ENCODE data around the gene KRT84. TPM values are rescaled to one million over a fixed set of nuclear protein-coding genes. Genes with fewer than 3 reads are reported as not detected.

KRT84 gene
- total RNA-seq, 1 experiment from 2014 or later, result 0.15 TPM

DNA sequence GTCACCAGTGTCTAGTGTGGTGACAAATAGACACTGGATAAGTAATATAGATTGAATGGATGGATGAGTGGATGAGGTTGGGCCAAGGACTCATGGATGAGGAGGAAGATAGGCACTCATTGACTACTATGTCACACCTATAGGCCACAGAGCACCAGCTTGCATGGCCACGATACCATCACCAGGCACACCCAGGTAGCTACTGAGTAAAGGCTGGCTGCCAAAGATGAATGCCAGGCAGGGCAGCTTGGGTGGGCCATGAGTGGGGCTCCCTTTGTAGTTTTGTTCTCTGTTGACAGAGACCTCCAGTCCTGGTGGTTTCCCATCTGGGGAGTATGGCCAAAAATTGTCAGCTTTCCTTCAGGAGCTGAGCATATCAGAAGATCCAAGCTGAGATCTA is 53.1 kb downstream of the KRT84 start:
- H3K4me1 ChIP-seq (ENCODE audit: insufficient read depth, low read length), result peaks cover 8% of the 10 kb centered on the region
- ChIA-PET CTCF (no interaction called here), POLR2A (ENCODE audit: unreplicated experiment) (no interaction called here)
- H3K79me2 ChIP-seq (ENCODE audit: low read length), result no peaks in the 10 kb centered on the region
- H3K9me3 ChIP-seq (ENCODE audit: low read length), result no peaks in the 10 kb centered on the region
- H3K9ac ChIP-seq (ENCODE audit: low read length), result no peak overlapping the region
- H3K27ac ChIP-seq (ENCODE audit: low read length), result no peak overlapping the region
- no peaks in the 10 kb centered on the region for H3K27me3 ChIP-seq (ENCODE audit: low read length)
- TF ChIP-seq, protein P1, sequence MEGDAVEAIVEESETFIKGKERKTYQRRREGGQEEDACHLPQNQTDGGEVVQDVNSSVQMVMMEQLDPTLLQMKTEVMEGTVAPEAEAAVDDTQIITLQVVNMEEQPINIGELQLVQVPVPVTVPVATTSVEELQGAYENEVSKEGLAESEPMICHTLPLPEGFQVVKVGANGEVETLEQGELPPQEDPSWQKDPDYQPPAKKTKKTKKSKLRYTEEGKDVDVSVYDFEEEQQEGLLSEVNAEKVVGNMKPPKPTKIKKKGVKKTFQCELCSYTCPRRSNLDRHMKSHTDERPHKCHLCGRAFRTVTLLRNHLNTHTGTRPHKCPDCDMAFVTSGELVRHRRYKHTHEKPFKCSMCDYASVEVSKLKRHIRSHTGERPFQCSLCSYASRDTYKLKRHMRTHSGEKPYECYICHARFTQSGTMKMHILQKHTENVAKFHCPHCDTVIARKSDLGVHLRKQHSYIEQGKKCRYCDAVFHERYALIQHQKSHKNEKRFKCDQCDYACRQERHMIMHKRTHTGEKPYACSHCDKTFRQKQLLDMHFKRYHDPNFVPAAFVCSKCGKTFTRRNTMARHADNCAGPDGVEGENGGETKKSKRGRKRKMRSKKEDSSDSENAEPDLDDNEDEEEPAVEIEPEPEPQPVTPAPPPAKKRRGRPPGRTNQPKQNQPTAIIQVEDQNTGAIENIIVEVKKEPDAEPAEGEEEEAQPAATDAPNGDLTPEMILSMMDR (conservative IDR thresholded peaks at IDR 0.05; ENCODE audit: low read depth, low read length), result no peak
- TF ChIP-seq EZH2 (IDR thresholded peaks at IDR 0.05; ENCODE audit: low read length, unreplicated experiment) (no peak), EZH2phosphoT487 (IDR thresholded peaks at IDR 0.05; ENCODE audit: borderline replicate concordance, low read length) (no peak)
- intact Hi-C loops (cut with micrococcal nuclease), result no loop called here
- H3K4me3 ChIP-seq (ENCODE audit: low read length), result no peak overlapping the region
- no peak overlapping the region for H3K4me2 ChIP-seq (ENCODE audit: low read length)
- no peak overlapping the region for H2AFZ ChIP-seq (ENCODE audit: low read length)
- BruUV-seq (replicated peaks), result no TSS peak
- no peaks in the 10 kb centered on the region for H4K20me1 ChIP-seq (ENCODE audit: low read length)
- ATAC-seq (no peak), DNase-seq (no peak)
- H3F3A ChIP-seq (ENCODE audit: low read length, unreplicated experiment), result no peaks in the 10 kb centered on the region
- no peaks in the 10 kb centered on the region for H3K36me3 ChIP-seq (ENCODE audit: low read depth, low read length)
- H3K9me2 ChIP-seq (replicated peaks; ENCODE audit: low read length), result no peaks in the 10 kb centered on the region

DNA sequence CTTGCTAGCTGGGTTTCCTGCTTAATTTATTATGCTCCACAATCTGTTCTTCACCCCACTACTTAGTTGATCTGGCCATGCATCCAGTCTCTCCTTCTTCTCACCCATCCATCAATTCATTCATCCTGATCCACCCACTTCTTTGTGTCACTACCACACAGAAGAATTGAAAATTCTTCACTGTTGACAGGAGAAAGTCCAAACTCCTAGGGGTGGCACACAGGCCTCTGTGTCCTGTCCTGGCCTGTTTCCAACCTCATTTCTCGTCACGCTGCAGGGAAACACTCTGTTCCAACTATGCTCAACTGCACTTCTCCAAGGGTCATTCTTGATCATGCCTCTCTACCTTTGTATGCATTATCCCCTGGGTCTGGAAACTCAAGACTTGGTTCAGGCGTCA is 53.6 kb downstream of the KRT84 start:
- H3K36me3 ChIP-seq (ENCODE audit: low read depth, low read length), result no peaks in the 10 kb centered on the region
- intact Hi-C loops (cut with micrococcal nuclease), result no loop called here

DNA sequence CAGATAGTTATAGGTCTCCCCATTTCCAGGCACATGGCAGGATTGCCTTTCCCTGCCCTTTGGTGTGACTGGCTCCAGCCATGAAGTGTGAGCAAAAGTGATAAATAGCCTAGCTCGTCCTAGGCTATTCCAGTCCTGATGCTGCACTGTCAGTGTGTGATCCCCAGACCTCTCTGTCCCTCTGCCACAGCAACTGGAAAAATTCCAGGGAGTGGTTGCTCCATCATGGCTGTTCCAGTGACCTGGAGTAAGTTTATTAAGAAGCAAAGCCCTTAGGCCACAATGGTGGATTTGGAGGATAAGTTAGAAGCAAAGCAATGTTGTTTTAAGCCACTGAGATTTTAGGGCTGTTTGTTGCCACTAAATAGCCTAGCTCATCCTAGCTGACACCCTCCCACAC is 54.4 kb downstream of the KRT84 start:
- TF ChIP-seq, protein P1 (conservative IDR thresholded peaks at IDR 0.05; ENCODE audit: low read depth, low read length), result no peak
- TF ChIP-seq EZH2phosphoT487 (IDR thresholded peaks at IDR 0.05; ENCODE audit: borderline replicate concordance, low read length) (no peak), EZH2 (IDR thresholded peaks at IDR 0.05; ENCODE audit: low read length, unreplicated experiment) (no peak)
- no peaks in the 10 kb centered on the region for H3K9me3 ChIP-seq (ENCODE audit: low read length)
- no peak overlapping the region for H3K4me2 ChIP-seq (ENCODE audit: low read length)
- no peaks in the 10 kb centered on the region for H3K27me3 ChIP-seq (ENCODE audit: low read length)
- no peaks in the 10 kb centered on the region for H3F3A ChIP-seq (ENCODE audit: low read length, unreplicated experiment)
- no TSS peak for BruUV-seq (replicated peaks)
- no peak overlapping the region for H3K9ac ChIP-seq (ENCODE audit: low read length)
- no peaks in the 10 kb centered on the region for H3K36me3 ChIP-seq (ENCODE audit: low read depth, low read length)
- no peak overlapping the region for H3K4me3 ChIP-seq (ENCODE audit: low read length)
- POLR2A ChIA-PET (ENCODE audit: unreplicated experiment), result interaction anchor here (0.5 kb wide), 1 partner anchor 53 kb away, joined by 12 read pairs; no protein-coding TSS in a partner anchor
- no peaks in the 10 kb centered on the region for H4K20me1 ChIP-seq (ENCODE audit: low read length)
- H3K4me1 ChIP-seq (ENCODE audit: insufficient read depth, low read length), result peaks cover 15% of the 10 kb centered on the region
- intact Hi-C loops (cut with micrococcal nuclease), result no loop called here
- no peak for ATAC-seq
- no peak overlapping the region for H2AFZ ChIP-seq (ENCODE audit: low read length)
- H3K9me2 ChIP-seq (replicated peaks; ENCODE audit: low read length), result no peaks in the 10 kb centered on the region
- DNase-seq, result no peak
- H3K79me2 ChIP-seq (ENCODE audit: low read length), result no peaks in the 10 kb centered on the region
- CTCF ChIA-PET, result no interaction called here
- no peak overlapping the region for H3K27ac ChIP-seq (ENCODE audit: low read length)

More for the DNA sequence above, 53.6 kb downstream of the KRT84 start:
- Histone ChIP-seq H3K9me2 (replicated peaks; ENCODE audit: low read length) (no peaks in the 10 kb centered on the region), H3K4me3 (ENCODE audit: low read length) (no peak overlapping the region), H3K79me2 (ENCODE audit: low read length) (no peaks in the 10 kb centered on the region), H3K27me3 (ENCODE audit: low read length) (no peaks in the 10 kb centered on the region), H3F3A (ENCODE audit: low read length, unreplicated experiment) (no peaks in the 10 kb centered on the region), H4K20me1 (ENCODE audit: low read length) (no peaks in the 10 kb centered on the region), H3K4me1 (ENCODE audit: insufficient read depth, low read length) (peaks cover 14% of the 10 kb centered on the region), H3K9ac (ENCODE audit: low read length) (no peak overlapping the region), H3K27ac (ENCODE audit: low read length) (no peak overlapping the region), H3K9me3 (ENCODE audit: low read length) (no peaks in the 10 kb centered on the region), H3K4me2 (ENCODE audit: low read length) (no peak overlapping the region), H2AFZ (ENCODE audit: low read length) (no peak overlapping the region)
- ATAC-seq (no peak), DNase-seq (no peak)
- no peak for TF ChIP-seq EZH2 (IDR thresholded peaks at IDR 0.05; ENCODE audit: low read length, unreplicated experiment)
- TF ChIP-seq, protein P1 (conservative IDR thresholded peaks at IDR 0.05; ENCODE audit: low read depth, low read length), result no peak
- no peak for TF ChIP-seq EZH2phosphoT487 (IDR thresholded peaks at IDR 0.05; ENCODE audit: borderline replicate concordance, low read length)
- BruUV-seq (replicated peaks), result no TSS peak
- CTCF ChIA-PET, result interaction anchor here (0.6 kb wide), 1 partner anchor 41 kb away, joined by 4 read pairs; no protein-coding TSS in a partner anchor
- POLR2A ChIA-PET (ENCODE audit: unreplicated experiment), result no interaction called here

Data from PC-3 (cell line).